Tibial nerve (tissue), 3 donors: ENCODE measurements around the gene FCAR.

Source experiments
- POLR2A ChIP-seq, 2 donors: fragments of 450-650 bp; IDR thresholded peaks; one replicate each; pipeline ENCODE4 v1.6.1; 2017; ENCODE audit warnings: antibody characterized with exemption in 2 of 2, mild to moderate bottlenecking in 2 of 2, moderate library complexity in 2 of 2
- TF ChIP-seq, protein P1 (sequence below), 5 experiments: fragments of 200-600 bp in 3 of 5; fragments of 450-650 bp in 2 of 5; sonication (generic) in 3 of 5; IDR thresholded peaks; one replicate each; pipeline ENCODE4 v1.5.1; 2016 to 2019; ENCODE audit warnings: antibody characterized with exemption in 5 of 5, mild to moderate bottlenecking in 3 of 5, moderate library complexity in 2 of 5

GRCh38 chr19:54893406-54893805 lies 19.4 kb downstream of the FCAR start:
- TF ChIP-seq, protein P1, sequence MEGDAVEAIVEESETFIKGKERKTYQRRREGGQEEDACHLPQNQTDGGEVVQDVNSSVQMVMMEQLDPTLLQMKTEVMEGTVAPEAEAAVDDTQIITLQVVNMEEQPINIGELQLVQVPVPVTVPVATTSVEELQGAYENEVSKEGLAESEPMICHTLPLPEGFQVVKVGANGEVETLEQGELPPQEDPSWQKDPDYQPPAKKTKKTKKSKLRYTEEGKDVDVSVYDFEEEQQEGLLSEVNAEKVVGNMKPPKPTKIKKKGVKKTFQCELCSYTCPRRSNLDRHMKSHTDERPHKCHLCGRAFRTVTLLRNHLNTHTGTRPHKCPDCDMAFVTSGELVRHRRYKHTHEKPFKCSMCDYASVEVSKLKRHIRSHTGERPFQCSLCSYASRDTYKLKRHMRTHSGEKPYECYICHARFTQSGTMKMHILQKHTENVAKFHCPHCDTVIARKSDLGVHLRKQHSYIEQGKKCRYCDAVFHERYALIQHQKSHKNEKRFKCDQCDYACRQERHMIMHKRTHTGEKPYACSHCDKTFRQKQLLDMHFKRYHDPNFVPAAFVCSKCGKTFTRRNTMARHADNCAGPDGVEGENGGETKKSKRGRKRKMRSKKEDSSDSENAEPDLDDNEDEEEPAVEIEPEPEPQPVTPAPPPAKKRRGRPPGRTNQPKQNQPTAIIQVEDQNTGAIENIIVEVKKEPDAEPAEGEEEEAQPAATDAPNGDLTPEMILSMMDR (IDR thresholded peaks at IDR 0.05) = no peak
- TF ChIP-seq POLR2A (IDR thresholded peaks at IDR 0.05) = no peak
